HepG2 (cell line): ENCODE measurements around the gene TAS1R1. TPM values are rescaled to one million over a fixed set of nuclear protein-coding genes. Genes with fewer than 3 reads are reported as not detected.

Source experiments
- E2F1 ChIP-seq: sonication (generic); formaldehyde crosslinking; IDR thresholded peaks from 2 replicates; pipeline ENCODE4 v1.5.0; 2020; ENCODE audit warnings: missing genetic modification reagents
- ISL2 ChIP-seq: sonication (generic); formaldehyde crosslinking; IDR thresholded peaks from 2 replicates; pipeline ENCODE4 v1.5.0; 2020; ENCODE audit warnings: missing genetic modification reagents
- JUN ChIP-seq: sonication (generic); formaldehyde crosslinking; IDR thresholded peaks from 2 replicates; pipeline ENCODE4 v1.4.0; 2020; ENCODE audit warnings: mild to moderate bottlenecking, missing genetic modification reagents
- PLRG1 ChIP-seq: fragments of 450-650 bp; conservative IDR thresholded peaks from 2 replicates; pipeline ENCODE4 v1.6.1; 2016
- PRMT3 ChIP-seq: sonication (generic); formaldehyde crosslinking; IDR thresholded peaks from 2 replicates; pipeline ENCODE4 v1.8.1; 2022; ENCODE audit warnings: low read depth, mild to moderate bottlenecking, moderate library complexity, missing genetic modification reagents, borderline replicate concordance
- ZBTB39 ChIP-seq: sonication (generic); formaldehyde crosslinking; IDR thresholded peaks from 2 replicates; pipeline ENCODE4 v1.5.0; 2020; ENCODE audit warnings: missing genetic modification reagents
- ZNF496 ChIP-seq: sonication (generic); formaldehyde crosslinking; IDR thresholded peaks from 2 replicates; pipeline ENCODE4 v1.8.1; 2023; ENCODE audit warnings: mild to moderate bottlenecking, moderate library complexity, missing genetic modification reagents; ENCODE audit not compliant: insufficient replicate concordance
- ZSCAN9 ChIP-seq: IDR thresholded peaks from 2 replicates; pipeline ENCODE4 v1.6.1; 2016; ENCODE audit warnings: borderline replicate concordance
- polyA plus RNA-seq, 8 experiments: library from polyadenylated mRNA; depleted of rRNA in 3 of 8; stranded (reverse) in 7 of 8; unstranded in 1 of 8; fragments of >200 nt; fragmentation: Illumina TruSeq in 4 of 8; extraction: Trizol in 4 of 8; gene quantifications; 2 replicates each; pipeline versions ENCODE4 v1.2.1 to v1.2.3, GENCODE V29; 2011 to 2016; ENCODE audit warnings: low read depth in 4 of 8, missing spikeins in 1 of 8, mixed read lengths in 1 of 8; ENCODE audit not compliant: insufficient read depth in 1 of 8
- total RNA-seq, 5 experiments: library from RNA; depleted of rRNA; stranded (reverse); fragments of >200 nt; fragmentation: Illumina TruSeq; extraction: Trizol; gene quantifications; 2 replicates each; pipeline ENCODE4 v1.2.3, GENCODE V29; 2016; ENCODE audit warnings: low read depth in 1 of 5
- TF ChIP-seq, protein P1 (sequence below): sonication (generic); formaldehyde crosslinking; IDR thresholded peaks from 2 replicates; pipeline ENCODE4 v1.5.1; 2020; ENCODE audit warnings: mild to moderate bottlenecking, missing genetic modification reagents
- TF ChIP-seq, protein P2 (sequence below): sonication (generic); formaldehyde crosslinking; IDR thresholded peaks from 2 replicates; pipeline ENCODE4 v1.8.1; 2023; ENCODE audit warnings: mild to moderate bottlenecking, missing genetic modification reagents
- TF ChIP-seq, protein P3 (sequence below): sonication (generic); formaldehyde crosslinking; IDR thresholded peaks from 2 replicates; pipeline ENCODE4 v1.4.0; 2020; ENCODE audit warnings: missing genetic modification reagents, mild to moderate bottlenecking, borderline replicate concordance
- TF ChIP-seq, protein P4 (sequence below): sonication (generic); formaldehyde crosslinking; IDR thresholded peaks from 2 replicates; pipeline ENCODE4 v1.8.1; 2023; ENCODE audit warnings: mild to moderate bottlenecking, missing genetic modification reagents
- TF ChIP-seq, protein P5 (sequence below): IDR thresholded peaks from 2 replicates; pipeline ENCODE4 v1.6.1; 2018; ENCODE audit warnings: missing genetic modification reagents

Gene TAS1R1
- total and polyA plus RNA-seq, 2 of the 13 experiments (the other 11 are each of a cell fraction or from before 2014, with no cell fraction given) = 1.4 to 1.6 TPM

DNA sequence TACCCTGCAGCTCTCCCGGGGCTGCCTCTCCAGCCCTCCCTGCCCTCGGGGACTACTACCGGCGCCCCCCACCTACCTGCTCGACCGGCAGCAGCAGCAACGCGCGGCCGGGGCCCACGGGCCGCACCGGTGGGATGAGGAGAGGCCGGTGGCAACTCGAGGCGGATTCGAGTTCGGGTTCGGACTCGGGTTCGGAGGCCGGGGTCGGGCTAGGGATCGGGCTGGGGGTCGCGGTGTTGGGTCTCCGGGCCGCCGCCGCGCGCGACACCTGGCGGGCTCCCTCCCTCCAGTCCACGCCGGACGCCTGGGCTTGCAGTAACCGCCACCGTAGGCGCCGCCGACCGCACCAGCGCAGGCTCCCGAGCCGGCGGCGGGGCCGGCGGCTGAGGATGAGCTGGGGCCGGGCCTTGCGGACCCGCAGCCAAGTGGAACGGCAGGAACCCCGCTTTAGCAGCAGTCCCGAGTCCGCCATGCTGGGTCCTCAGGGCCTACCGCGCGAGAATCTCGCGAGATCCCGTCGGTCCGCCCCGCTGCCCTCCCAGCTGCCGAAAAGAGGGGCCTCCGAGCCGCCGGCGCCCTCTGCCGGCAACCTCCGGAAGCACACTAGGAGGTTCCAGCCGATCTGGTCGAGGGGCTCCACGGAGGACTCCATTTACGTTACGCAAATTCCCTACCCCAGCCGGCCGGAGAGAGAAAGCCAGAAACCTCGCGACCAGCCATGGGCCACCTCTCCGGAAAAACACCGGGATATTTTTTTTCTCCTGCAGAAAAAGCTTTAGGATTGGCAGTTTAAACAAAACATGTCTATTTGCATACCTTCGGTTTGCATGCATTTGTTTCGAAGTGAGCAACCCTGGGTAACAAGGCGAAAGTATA, 838 bp upstream of the TAS1R1 start, which contains the start of gene NOL9 (continued):
- TF ChIP-seq, protein P1, sequence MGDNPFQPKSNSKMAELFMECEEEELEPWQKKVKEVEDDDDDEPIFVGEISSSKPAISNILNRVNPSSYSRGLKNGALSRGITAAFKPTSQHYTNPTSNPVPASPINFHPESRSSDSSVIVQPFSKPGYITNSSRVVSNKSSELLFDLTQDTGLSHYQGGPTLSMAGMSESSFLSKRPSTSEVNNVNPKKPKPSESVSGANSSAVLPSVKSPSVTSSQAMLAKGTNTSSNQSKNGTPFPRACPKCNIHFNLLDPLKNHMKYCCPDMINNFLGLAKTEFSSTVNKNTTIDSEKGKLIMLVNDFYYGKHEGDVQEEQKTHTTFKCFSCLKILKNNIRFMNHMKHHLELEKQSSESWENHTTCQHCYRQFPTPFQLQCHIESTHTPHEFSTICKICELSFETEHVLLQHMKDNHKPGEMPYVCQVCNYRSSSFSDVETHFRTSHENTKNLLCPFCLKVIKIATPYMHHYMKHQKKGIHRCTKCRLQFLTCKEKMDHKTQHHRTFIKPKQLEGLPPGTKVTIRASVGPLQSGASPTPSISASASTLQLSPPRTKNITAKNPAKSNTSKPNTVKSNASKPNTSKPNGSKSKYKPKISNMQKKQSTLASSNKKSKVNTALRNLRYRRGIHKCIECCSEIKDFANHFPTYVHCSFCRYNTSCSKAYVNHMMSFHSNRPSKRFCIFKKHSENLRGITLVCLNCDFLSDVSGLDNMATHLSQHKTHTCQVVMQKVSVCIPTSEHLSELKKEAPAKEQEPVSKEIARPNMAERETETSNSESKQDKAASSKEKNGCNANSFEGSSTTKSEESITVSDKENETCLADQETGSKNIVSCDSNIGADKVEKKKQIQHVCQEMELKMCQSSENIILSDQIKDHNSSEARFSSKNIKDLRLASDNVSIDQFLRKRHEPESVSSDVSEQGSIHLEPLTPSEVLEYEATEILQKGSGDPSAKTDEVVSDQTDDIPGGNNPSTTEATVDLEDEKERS (CRISPR knock-in tag) = no peak
- TF ChIP-seq ZNF496 (CRISPR knock-in tag) = no peak
- TF ChIP-seq, protein P2, sequence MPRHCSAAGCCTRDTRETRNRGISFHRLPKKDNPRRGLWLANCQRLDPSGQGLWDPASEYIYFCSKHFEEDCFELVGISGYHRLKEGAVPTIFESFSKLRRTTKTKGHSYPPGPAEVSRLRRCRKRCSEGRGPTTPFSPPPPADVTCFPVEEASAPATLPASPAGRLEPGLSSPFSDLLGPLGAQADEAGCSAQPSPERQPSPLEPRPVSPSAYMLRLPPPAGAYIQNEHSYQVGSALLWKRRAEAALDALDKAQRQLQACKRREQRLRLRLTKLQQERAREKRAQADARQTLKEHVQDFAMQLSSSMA = 0 out of 2 replicates have a peak, but pooled peaks have one; percentile 17
- TF ChIP-seq E2F1 (CRISPR knock-in tag) = peak; percentile 74; the same call in 1 of the 2 replicates
- TF ChIP-seq, protein P3, sequence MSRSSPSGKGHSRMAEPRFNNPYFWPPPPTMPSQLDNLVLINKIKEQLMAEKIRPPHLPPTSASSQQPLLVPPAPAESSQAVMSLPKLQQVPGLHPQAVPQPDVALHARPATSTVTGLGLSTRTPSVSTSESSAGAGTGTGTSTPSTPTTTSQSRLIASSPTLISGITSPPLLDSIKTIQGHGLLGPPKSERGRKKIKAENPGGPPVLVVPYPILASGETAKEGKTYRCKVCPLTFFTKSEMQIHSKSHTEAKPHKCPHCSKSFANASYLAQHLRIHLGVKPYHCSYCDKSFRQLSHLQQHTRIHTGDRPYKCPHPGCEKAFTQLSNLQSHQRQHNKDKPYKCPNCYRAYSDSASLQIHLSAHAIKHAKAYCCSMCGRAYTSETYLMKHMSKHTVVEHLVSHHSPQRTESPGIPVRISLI (CRISPR knock-in tag) = no peak
- TF ChIP-seq ZSCAN9 (CRISPR knock-in tag) = peak; percentile 57; the same call in 1 of the 2 replicates
- TF ChIP-seq ISL2 (CRISPR knock-in tag) = peak; percentile 86
- no peak for TF ChIP-seq PRMT3 (CRISPR knock-in tag)
- peak; percentile 67 for TF ChIP-seq ZBTB39 (CRISPR knock-in tag)
- TF ChIP-seq, protein P4, sequence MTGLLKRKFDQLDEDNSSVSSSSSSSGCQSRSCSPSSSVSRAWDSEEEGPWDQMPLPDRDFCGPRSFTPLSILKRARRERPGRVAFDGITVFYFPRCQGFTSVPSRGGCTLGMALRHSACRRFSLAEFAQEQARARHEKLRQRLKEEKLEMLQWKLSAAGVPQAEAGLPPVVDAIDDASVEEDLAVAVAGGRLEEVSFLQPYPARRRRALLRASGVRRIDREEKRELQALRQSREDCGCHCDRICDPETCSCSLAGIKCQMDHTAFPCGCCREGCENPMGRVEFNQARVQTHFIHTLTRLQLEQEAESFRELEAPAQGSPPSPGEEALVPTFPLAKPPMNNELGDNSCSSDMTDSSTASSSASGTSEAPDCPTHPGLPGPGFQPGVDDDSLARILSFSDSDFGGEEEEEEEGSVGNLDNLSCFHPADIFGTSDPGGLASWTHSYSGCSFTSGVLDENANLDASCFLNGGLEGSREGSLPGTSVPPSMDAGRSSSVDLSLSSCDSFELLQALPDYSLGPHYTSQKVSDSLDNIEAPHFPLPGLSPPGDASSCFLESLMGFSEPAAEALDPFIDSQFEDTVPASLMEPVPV (CRISPR knock-in tag) = peak; percentile 49; the same call in 1 of the 2 replicates
- TF ChIP-seq PLRG1 = no peak
- TF ChIP-seq JUN (CRISPR knock-in tag) = 0 out of 2 replicates have a peak, but pooled peaks have one; percentile 21
- TF ChIP-seq, protein P5, sequence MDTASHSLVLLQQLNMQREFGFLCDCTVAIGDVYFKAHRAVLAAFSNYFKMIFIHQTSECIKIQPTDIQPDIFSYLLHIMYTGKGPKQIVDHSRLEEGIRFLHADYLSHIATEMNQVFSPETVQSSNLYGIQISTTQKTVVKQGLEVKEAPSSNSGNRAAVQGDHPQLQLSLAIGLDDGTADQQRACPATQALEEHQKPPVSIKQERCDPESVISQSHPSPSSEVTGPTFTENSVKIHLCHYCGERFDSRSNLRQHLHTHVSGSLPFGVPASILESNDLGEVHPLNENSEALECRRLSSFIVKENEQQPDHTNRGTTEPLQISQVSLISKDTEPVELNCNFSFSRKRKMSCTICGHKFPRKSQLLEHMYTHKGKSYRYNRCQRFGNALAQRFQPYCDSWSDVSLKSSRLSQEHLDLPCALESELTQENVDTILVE = peak; percentile 70; the same call in 1 of the 2 replicates
